GM12878 (cell line): ENCODE results near the gene CDC42EP3. TPM values are rescaled to one million over a fixed set of nuclear protein-coding genes. Genes with fewer than 3 reads are reported as not detected.

Experiments used
- BRCA1 ChIP-seq: IDR thresholded peaks from 2 replicates; pipeline ENCODE4 v1.6.1; 2011; ENCODE audit warnings: low read depth, low read length, improper control_type of control experiment
- CEBPB ChIP-seq, 2 experiments: fragments of 150-350 bp in 1 of 2; IDR thresholded peaks; 2 replicates each; pipeline ENCODE4 v1.6.1; 2012 to 2014; ENCODE audit warnings: low read depth in 2 of 2, low read length in 2 of 2, borderline replicate concordance in 1 of 2, inconsistent platforms in 1 of 2
- EED ChIP-seq: sonication (generic); IDR thresholded peaks from 2 replicates; pipeline ENCODE4 v1.6.1; 2016; ENCODE audit warnings: antibody characterized with exemption, low read depth
- MLLT1 ChIP-seq: fragments of 450-650 bp; IDR thresholded peaks from 2 replicates; pipeline ENCODE4 v1.6.1; 2016; ENCODE audit warnings: mild to moderate bottlenecking
- NFXL1 ChIP-seq: fragments of 450-650 bp; IDR thresholded peaks from 2 replicates; pipeline ENCODE4 v1.6.1; 2017; ENCODE audit warnings: antibody characterized with exemption, mild to moderate bottlenecking, borderline replicate concordance
- RAD21 ChIP-seq: IDR thresholded peaks from 2 replicates; pipeline ENCODE4 v1.6.1; 2011; ENCODE audit warnings: mild to moderate bottlenecking, low read depth, low read length, moderate library complexity; ENCODE audit not compliant: insufficient read depth
- SMAD5 ChIP-seq: IDR thresholded peaks from 2 replicates; pipeline ENCODE4 v1.6.1; 2016; ENCODE audit warnings: antibody characterized with exemption, low read depth
- SMC3 ChIP-seq: IDR thresholded peaks from 2 replicates; pipeline ENCODE4 v1.6.1; 2011; ENCODE audit warnings: low read length, improper control_type of control experiment, borderline replicate concordance
- TAF1 ChIP-seq: IDR thresholded peaks from 2 replicates; pipeline ENCODE4 v1.6.1; 2011; ENCODE audit warnings: mild to moderate bottlenecking, low read depth, low read length, borderline replicate concordance
- USF1 ChIP-seq: IDR thresholded peaks from 2 replicates; pipeline ENCODE4 v1.6.1; 2011; ENCODE audit warnings: borderline replicate concordance, low read depth, mild to moderate bottlenecking, moderate library complexity, mixed read lengths, low read length; ENCODE audit not compliant: insufficient read depth; ENCODE audit errors: extremely low read length
- ZNF384 ChIP-seq: IDR thresholded peaks from 2 replicates; pipeline ENCODE4 v1.6.1; 2012; ENCODE audit warnings: low read depth, mild to moderate bottlenecking, low read length, improper control_type of control experiment, borderline replicate concordance
- ZNF687 ChIP-seq: fragments of 450-650 bp; IDR thresholded peaks from 2 replicates; pipeline ENCODE4 v1.6.1; 2017; ENCODE audit warnings: mild to moderate bottlenecking, moderate library complexity
- polyA plus RNA-seq, 11 experiments: library from polyadenylated mRNA; depleted of rRNA in 4 of 11; unstranded in 6 of 11; stranded (reverse) in 5 of 11; fragments of >200 nt; fragmentation: Nextera tagmentation in 4 of 11; fragmentation: Illumina TruSeq in 1 of 11; extraction: Ambion mirVana in 4 of 11; extraction: Trizol in 1 of 11; gene quantifications; 1 replicate in 1 of 11; 2 replicates in 10 of 11; pipeline versions ENCODE4 v1.2.1 to v1.2.3, GENCODE V29; 2011 to 2016; ENCODE audit warnings: inconsistent platforms in 2 of 11, missing spikeins in 2 of 11, low read depth in 1 of 11
- total RNA-seq, 4 experiments: library from RNA; depleted of rRNA in 3 of 4; stranded (reverse); fragments of >200 nt in 3 of 4; fragmentation: Illumina TruSeq in 1 of 4; extraction: Trizol in 1 of 4; gene quantifications; 2 replicates each; pipeline versions ENCODE4 v1.2.1 to v1.2.3, GENCODE V29; 2013 to 2021

The CDC42EP3 gene
- total and polyA plus RNA-seq, 10 of the 15 experiments (the other 5 are each of a cell fraction or from before 2014, with no cell fraction given): 11.8 to 86.9 (median 52.9) TPM

GRCh38 chr2:37625796-37626571 lies 45.5 kb downstream of the CDC42EP3 start (continued):
- TF ChIP-seq MLLT1: no peak
- TF ChIP-seq TAF1: no peak
- peak; percentile 28; the same call in 1 of the 2 replicates for TF ChIP-seq RAD21
- no peak for TF ChIP-seq USF1
- no peak for TF ChIP-seq ZNF384
- peak; percentile 6; the same call in 1 of the 2 replicates for TF ChIP-seq SMC3
- peak; percentile 95 for TF ChIP-seq ZNF687
- no peak for TF ChIP-seq NFXL1
- no peak for TF ChIP-seq CEBPB (IDR thresholded peaks at IDR 0.05; ENCODE audit: borderline replicate concordance in 1 of 2, low read depth in 2 of 2, low read length in 2 of 2)
- TF ChIP-seq BRCA1: no peak
- no peak; the same call in 1 of the 2 replicates for TF ChIP-seq SMAD5
- TF ChIP-seq EED: no peak
